Mesenteric fat pad (tissue), 1 donor: ENCODE data around the gene HP1BP3. TPM values are rescaled to one million over a fixed set of nuclear protein-coding genes. Genes with fewer than 3 reads are reported as not detected.
A peak's percentile ranks its signal among the peaks of the same experiment; 100 is the strongest.
"Not testable (repeated sequence)": the region's sequence is repeated elsewhere in the genome, so short reads cannot be mapped to it uniquely, and the experiment has no call there.

Source experiments
- DNase-seq: peaks from one replicate; pipeline ENCODE4 v3.0.0-alpha.2; 2020; ENCODE audit warnings: low spot score
- total RNA-seq: library from RNA; stranded (reverse); fragmentation: NEBNext Ultra II Directional; extraction: Animal tissue kit (Norgen Biotek cat#: 25700); gene quantifications from one replicate; pipeline ENCODE4 v1.2.1, GENCODE V29; 2021
- donor health status: DM: yes; HTN: yes; CAD: no.

Gene HP1BP3
- total RNA-seq, 1 donor from 2014 or later: 149 TPM

- DNase-seq: peak; percentile 67
Observed at GRCh38 chr1:20728371-20729154, 58.5 kb downstream of the HP1BP3 start.

GRCh38 chr1:20727746-20728316 is 59.3 kb downstream of the HP1BP3 start:
- DNase-seq: peak; percentile 68

GRCh38 chr1:20726932-20727745 is 60.0 kb downstream of the HP1BP3 start:
- peak; percentile 77 for DNase-seq

- peak; percentile 85 for DNase-seq
Observed at GRCh38 chr1:20726118-20726911, 60.8 kb downstream of the HP1BP3 start.

GRCh38 chr1:20725189-20726117 is 61.7 kb downstream of the HP1BP3 start:
- DNase-seq: peak; percentile 87

- DNase-seq: no peak
Observed at GRCh38 chr1:20724364-20725188, 62.5 kb downstream of the HP1BP3 start.

- peak; percentile 85 for DNase-seq
Observed at GRCh38 chr1:20723537-20724363, 63.4 kb downstream of the HP1BP3 start.

- DNase-seq: no peak
Observed at GRCh38 chr1:20723159-20723536, 64.0 kb downstream of the HP1BP3 start.

- peak; percentile 81 for DNase-seq
Observed at GRCh38 chr1:20721117-20722061, 65.7 kb downstream of the HP1BP3 start.

- DNase-seq: peak; percentile 80
Observed at GRCh38 chr1:20720631-20721091, 66.4 kb downstream of the HP1BP3 start.

GRCh38 chr1:20719871-20720620 is 67.1 kb downstream of the HP1BP3 start:
- peak; percentile 43 for DNase-seq

- DNase-seq: no peak
Observed at GRCh38 chr1:20719261-20719660, 67.8 kb downstream of the HP1BP3 start.

- DNase-seq: not testable (repeated sequence)
Observed at GRCh38 chr1:20718343-20718882, 68.7 kb downstream of the HP1BP3 start.

- no peak for DNase-seq
Observed at GRCh38 chr1:20717452-20718342, 69.4 kb downstream of the HP1BP3 start, which contains the start of gene KIF17. TSS of gene KIF17 (minus strand) at chr1:20718007. CDS start at chr1:20717706, 301 bp downstream.

GRCh38 chr1:20716232-20716631 is 70.9 kb downstream of the HP1BP3 start:
- DNase-seq: no peak
